Measurements from ENCODE around the gene RAD51B. TPM values are rescaled to one million over a fixed set of nuclear protein-coding genes. Genes with fewer than 3 reads are reported as not detected.
A peak's percentile ranks its signal among the peaks of the same experiment; 100 is the strongest.

The RAD51B gene
- total RNA-seq, 1 donor from 2014 or later, result 28.5 TPM

DNA sequence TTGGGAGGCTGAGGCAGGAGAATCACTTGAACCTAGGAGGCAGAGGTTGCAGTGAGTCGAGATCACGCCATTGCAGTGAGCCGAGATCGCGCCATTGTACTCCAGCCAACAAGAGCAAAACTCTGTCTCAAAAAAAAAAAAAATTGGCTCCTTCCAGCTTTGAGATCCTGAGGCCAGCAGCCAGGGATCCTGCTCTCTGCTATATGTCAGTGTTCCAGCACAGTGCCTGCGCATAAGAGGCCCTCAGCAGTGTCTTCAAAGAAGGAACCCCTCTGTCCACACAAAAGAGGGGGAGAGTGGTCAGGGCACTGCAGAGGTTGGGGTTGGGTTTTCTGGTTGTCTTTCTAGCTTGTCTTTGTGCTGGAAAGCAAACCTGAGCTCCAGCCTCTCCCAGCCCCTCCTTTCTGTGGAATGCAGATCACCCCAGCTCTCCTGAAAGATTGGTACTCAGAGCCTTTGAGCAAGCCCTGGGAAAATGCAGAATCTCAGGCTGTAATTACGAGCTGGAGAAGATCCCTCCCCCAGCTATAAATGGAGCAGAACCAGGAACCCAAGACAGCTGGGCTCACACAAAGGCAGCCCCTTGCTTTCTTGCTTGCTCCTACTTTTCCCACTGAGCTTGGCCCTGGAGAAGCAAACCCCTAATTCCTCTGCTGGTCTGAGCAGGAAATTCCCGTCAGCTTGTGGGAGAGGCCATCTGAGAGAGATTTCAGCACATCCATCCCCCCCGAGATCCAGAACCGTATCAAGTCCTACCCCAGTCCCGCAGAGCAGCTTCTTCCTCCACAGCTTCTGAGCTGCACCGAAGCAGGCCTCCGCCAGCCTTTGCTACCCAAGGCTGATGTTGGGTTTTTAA, 767.5 kb downstream of the RAD51B start:
- H3K9me3 ChIP-seq, result no peaks in the 10 kb centered on the region
- H3K36me3 ChIP-seq, result no peaks in the 10 kb centered on the region
- H3K4me3 ChIP-seq, result no peak overlapping the region
- peak overlapping the region; percentile 90 for H3K27ac ChIP-seq
- TF ChIP-seq POLR2A (IDR thresholded peaks at IDR 0.05) (no peak), POLR2AphosphoS5 (IDR thresholded peaks at IDR 0.05; ENCODE audit: insufficient read depth in 1 of 2, low read depth in 1 of 2) (no peak)
- TF ChIP-seq, protein P1, sequence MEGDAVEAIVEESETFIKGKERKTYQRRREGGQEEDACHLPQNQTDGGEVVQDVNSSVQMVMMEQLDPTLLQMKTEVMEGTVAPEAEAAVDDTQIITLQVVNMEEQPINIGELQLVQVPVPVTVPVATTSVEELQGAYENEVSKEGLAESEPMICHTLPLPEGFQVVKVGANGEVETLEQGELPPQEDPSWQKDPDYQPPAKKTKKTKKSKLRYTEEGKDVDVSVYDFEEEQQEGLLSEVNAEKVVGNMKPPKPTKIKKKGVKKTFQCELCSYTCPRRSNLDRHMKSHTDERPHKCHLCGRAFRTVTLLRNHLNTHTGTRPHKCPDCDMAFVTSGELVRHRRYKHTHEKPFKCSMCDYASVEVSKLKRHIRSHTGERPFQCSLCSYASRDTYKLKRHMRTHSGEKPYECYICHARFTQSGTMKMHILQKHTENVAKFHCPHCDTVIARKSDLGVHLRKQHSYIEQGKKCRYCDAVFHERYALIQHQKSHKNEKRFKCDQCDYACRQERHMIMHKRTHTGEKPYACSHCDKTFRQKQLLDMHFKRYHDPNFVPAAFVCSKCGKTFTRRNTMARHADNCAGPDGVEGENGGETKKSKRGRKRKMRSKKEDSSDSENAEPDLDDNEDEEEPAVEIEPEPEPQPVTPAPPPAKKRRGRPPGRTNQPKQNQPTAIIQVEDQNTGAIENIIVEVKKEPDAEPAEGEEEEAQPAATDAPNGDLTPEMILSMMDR (IDR thresholded peaks at IDR 0.05), result no peak
- no peaks in the 10 kb centered on the region for H3K27me3 ChIP-seq
- peaks cover 82% of the 10 kb centered on the region for H3K4me1 ChIP-seq
- intact Hi-C loops (cut with DNase I), result no loop called here
- no peak for DNase-seq (ENCODE audit: extremely low spot score in 2 of 2)

DNA sequence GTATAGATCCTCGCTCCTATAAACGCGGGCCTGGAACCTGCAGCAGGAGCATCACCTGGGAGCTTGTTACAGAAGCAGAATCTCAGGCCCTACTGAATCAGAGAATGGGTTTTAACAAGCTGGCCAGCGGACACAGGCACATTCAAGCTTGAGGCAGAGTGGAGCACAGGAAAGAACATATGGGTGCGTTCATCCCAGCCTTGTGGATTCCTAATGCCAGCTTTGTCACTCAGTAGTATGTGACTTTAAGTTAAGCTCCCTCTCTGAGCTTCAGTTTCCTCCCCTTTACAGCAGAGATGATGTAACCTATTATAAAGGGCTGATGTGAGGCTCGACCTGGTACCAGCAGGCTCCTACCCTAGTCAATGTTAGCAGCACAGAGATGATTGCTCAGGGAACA, 768.4 kb downstream of the RAD51B start:
- Histone ChIP-seq H3K9me3 (no peaks in the 10 kb centered on the region), H3K4me3 (no peak overlapping the region), H3K27ac (peak overlapping the region; percentile 90), H3K4me1 (peaks cover 87% of the 10 kb centered on the region), H3K36me3 (no peaks in the 10 kb centered on the region), H3K27me3 (no peaks in the 10 kb centered on the region)
- DNase-seq (ENCODE audit: extremely low spot score in 2 of 2), result no peak
- intact Hi-C loops (cut with DNase I), result no loop called here
- TF ChIP-seq POLR2A (IDR thresholded peaks at IDR 0.05) (no peak), POLR2AphosphoS5 (IDR thresholded peaks at IDR 0.05; ENCODE audit: insufficient read depth in 1 of 2, low read depth in 1 of 2) (no peak)
- TF ChIP-seq, protein P1 (IDR thresholded peaks at IDR 0.05), result no peak

DNA sequence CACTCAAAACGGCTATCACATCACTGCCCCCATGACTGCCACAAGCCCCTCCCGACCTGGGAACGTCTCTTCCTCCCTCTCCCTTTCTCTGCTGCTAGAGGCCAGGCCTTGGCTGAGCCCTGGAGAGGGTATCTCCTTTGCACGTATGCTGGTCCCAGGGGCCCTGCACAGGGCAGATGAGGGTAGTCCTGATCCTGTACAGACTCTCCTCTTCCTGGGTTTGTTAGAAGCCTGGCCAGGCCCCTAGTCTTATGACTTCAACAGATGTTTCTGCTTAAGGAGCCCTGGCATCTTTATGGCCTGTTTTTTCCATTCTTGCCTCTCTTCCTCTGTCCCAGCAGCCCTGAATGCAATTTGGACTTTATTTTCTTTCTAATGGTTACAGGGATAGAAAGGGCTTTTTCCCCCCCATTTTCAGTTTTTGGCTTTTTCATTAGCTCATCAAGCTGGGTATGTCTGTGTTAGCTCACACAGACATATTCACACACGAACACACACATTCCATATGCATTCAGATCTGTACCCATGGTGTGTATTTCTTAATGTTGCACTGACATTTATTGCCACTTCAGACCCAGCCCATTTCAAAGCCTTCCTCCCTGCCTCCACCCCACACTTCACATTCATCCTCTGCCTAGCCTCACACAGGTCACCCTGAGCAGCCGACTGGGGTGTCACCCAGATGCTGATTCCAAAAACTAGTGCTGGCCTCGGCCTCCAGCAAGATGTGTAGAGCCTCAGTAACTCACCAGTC, 770.0 kb downstream of the RAD51B start:
- Histone ChIP-seq H3K9me3 (no peaks in the 10 kb centered on the region), H3K27me3 (no peaks in the 10 kb centered on the region), H3K4me1 (peaks cover 94% of the 10 kb centered on the region), H3K4me3 (no peak overlapping the region), H3K36me3 (no peaks in the 10 kb centered on the region), H3K27ac (peak overlapping the region; percentile 90)
- intact Hi-C loops (cut with DNase I), result no loop called here
- peak in 1 of 2 donors; percentile 95 for DNase-seq (ENCODE audit: extremely low spot score in 2 of 2)
- TF ChIP-seq, protein P1 (IDR thresholded peaks at IDR 0.05), result peak in 1 of 3 experiments; percentile 13
- TF ChIP-seq POLR2A (IDR thresholded peaks at IDR 0.05), result peak in 1 of 2 donors; percentile 8
- peak; percentile 77 to 82 for TF ChIP-seq POLR2AphosphoS5 (IDR thresholded peaks at IDR 0.05; ENCODE audit: insufficient read depth in 1 of 2, low read depth in 1 of 2)

DNA sequence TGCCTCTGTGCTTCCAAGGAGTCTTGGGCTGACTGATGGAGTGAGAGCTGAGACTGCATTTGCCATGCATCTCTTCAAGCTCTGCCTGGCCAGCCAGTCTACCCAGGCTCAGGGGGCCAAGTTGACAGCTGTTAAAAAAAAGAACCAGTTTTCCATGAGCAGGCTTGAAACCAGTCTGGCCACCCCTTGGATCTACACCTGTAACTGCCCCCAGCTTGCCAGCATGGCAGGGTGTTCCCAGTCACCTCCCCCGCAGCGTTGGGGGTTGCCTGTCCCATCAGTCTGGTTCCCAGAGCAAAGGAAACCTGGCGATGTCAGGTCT, 770.6 kb downstream of the RAD51B start:
- H3K4me1 ChIP-seq, result peaks cover 90% of the 10 kb centered on the region
- H3K4me3 ChIP-seq, result no peak overlapping the region
- H3K27me3 ChIP-seq, result no peaks in the 10 kb centered on the region
- no peaks in the 10 kb centered on the region for H3K9me3 ChIP-seq
- TF ChIP-seq POLR2A (IDR thresholded peaks at IDR 0.05), result no peak
- TF ChIP-seq, protein P1 (IDR thresholded peaks at IDR 0.05), result no peak
- H3K36me3 ChIP-seq, result no peaks in the 10 kb centered on the region
- peak overlapping the region; percentile 90 for H3K27ac ChIP-seq
- no peak for DNase-seq (ENCODE audit: extremely low spot score in 2 of 2)
- intact Hi-C loops (cut with DNase I), result no loop called here

DNA sequence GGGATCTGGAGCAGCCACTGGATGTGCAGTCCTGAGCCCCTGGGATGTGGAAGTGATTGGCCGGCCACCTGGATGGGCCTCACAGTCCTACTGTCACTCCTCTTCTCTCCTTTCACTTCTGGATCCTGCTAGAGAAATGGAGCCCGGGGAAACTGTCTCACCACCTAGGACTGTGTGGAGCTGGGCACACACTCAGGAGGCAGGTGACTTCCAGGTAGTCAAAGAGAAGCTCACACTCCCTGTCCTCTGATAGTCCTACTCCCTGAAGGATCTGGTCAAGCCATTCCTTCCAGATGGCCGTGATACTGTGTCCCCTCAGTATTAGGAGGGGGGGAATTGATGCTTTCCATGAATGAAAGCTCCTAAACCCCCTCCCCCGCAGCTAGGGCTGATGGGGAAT, 772.2 kb downstream of the RAD51B start:
- Histone ChIP-seq H3K36me3 (no peaks in the 10 kb centered on the region), H3K4me3 (no peak overlapping the region), H3K27ac (peak overlapping the region; percentile 90), H3K27me3 (no peaks in the 10 kb centered on the region), H3K4me1 (peaks cover 81% of the 10 kb centered on the region), H3K9me3 (no peaks in the 10 kb centered on the region)
- TF ChIP-seq, protein P1 (IDR thresholded peaks at IDR 0.05), result no peak
- no peak for TF ChIP-seq POLR2A (IDR thresholded peaks at IDR 0.05)
- DNase-seq (ENCODE audit: extremely low spot score in 2 of 2), result no peak
- intact Hi-C loops (cut with DNase I), result no loop called here

All from vagina (tissue), 2 donors.